DOHH2 (cell line): Measurements from ENCODE around the gene RNU6-1.

Experiments
- EZH2phosphoT487 ChIP-seq: fragments of 200-600 bp; sonication (generic); IDR thresholded peaks from 2 replicates; pipeline ENCODE4 v1.6.1; 2017; ENCODE audit warnings: borderline replicate concordance, mild to moderate bottlenecking, antibody characterized with exemption, low read length, moderate library complexity, mixed read lengths
- TF ChIP-seq, protein P1 (sequence below): fragments of 200-600 bp; sonication (generic); IDR thresholded peaks from one replicate; pipeline ENCODE4 v1.5.1; 2014; ENCODE audit warnings: antibody characterized with exemption, mild to moderate bottlenecking, low read depth, low read length; ENCODE audit not compliant: poor library complexity, severe bottlenecking

DNA sequence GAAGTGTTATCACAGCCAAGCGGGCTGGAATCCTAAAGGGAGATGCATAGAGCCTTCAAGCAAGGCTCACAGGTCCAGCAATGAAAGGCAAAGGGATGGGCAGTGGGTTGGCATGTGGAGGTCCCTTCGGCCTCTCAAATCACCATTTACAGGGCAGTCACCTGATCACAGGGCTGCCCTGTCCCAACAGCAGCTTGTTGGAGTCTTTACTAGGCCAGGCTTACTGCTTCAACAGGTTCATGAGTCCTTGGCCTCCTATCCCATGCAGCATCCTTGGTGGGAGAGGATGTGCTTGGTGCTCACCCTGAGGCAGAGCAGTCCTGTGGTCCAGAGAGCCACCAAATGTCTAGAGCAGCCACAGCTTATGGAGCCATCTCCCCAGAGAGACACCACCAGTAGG lies 38.7 kb downstream of the RNU6-1 start:
- TF ChIP-seq, protein P1, sequence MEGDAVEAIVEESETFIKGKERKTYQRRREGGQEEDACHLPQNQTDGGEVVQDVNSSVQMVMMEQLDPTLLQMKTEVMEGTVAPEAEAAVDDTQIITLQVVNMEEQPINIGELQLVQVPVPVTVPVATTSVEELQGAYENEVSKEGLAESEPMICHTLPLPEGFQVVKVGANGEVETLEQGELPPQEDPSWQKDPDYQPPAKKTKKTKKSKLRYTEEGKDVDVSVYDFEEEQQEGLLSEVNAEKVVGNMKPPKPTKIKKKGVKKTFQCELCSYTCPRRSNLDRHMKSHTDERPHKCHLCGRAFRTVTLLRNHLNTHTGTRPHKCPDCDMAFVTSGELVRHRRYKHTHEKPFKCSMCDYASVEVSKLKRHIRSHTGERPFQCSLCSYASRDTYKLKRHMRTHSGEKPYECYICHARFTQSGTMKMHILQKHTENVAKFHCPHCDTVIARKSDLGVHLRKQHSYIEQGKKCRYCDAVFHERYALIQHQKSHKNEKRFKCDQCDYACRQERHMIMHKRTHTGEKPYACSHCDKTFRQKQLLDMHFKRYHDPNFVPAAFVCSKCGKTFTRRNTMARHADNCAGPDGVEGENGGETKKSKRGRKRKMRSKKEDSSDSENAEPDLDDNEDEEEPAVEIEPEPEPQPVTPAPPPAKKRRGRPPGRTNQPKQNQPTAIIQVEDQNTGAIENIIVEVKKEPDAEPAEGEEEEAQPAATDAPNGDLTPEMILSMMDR, result no peak
- TF ChIP-seq EZH2phosphoT487, result no peak
